Immature natural killer cell (primary cell): ENCODE results near the gene RASD2. TPM values are rescaled to one million over a fixed set of nuclear protein-coding genes. Genes with fewer than 3 reads are reported as not detected.
A peak's percentile ranks its signal among the peaks of the same experiment; 100 is the strongest.

Experiments used
- DNase-seq, 3 donors: peaks; one replicate each; pipeline ENCODE4 v3.0.0; 2022; ENCODE audit warnings: mixed read lengths in 1 of 3
- H3K27ac Mint-ChIP-seq, 6 donors: one replicate each; pipeline ENCODE4 v1.8.0; 2020; ENCODE audit warnings: mixed read lengths in 6 of 6, mild to moderate bottlenecking in 5 of 6, inconsistent platforms in 4 of 6, moderate library complexity in 3 of 6
- H3K27me3 Mint-ChIP-seq, 3 donors: one replicate each; pipeline ENCODE4 v1.8.0; 2020 to 2021; ENCODE audit warnings: low read depth in 3 of 3, mild to moderate bottlenecking in 3 of 3, mixed read lengths in 3 of 3, moderate library complexity in 3 of 3, inconsistent platforms in 1 of 3
- H3K36me3 Mint-ChIP-seq, 3 donors: one replicate each; pipeline ENCODE4 v1.8.0; 2020; ENCODE audit warnings: mixed read lengths in 3 of 3, inconsistent platforms in 2 of 3, mild to moderate bottlenecking in 2 of 3
- H3K4me1 Mint-ChIP-seq, 2 donors: one replicate each; pipeline ENCODE4 v1.8.0; 2020; ENCODE audit warnings: inconsistent platforms in 2 of 2, mild to moderate bottlenecking in 2 of 2, mixed read lengths in 2 of 2, moderate library complexity in 1 of 2
- H3K4me3 Mint-ChIP-seq, 5 donors: one replicate each; pipeline ENCODE4 v1.8.0; 2020; ENCODE audit warnings: mild to moderate bottlenecking in 5 of 5, mixed read lengths in 5 of 5, inconsistent platforms in 3 of 5, moderate library complexity in 3 of 5
- H3K9me3 Mint-ChIP-seq, 6 donors: one replicate each; pipeline ENCODE4 v1.8.0; 2020; ENCODE audit warnings: mild to moderate bottlenecking in 6 of 6, mixed read lengths in 6 of 6, inconsistent platforms in 4 of 6, moderate library complexity in 3 of 6
- polyA plus RNA-seq, 3 donors: library from polyadenylated mRNA; unstranded; fragments of 300-500 nt; fragmentation: Illumina TruSeq; gene quantifications; one replicate each; pipeline ENCODE4 v1.2.3, GENCODE V29; 2021

Gene RASD2
- polyA plus RNA-seq, 3 donors from 2014 or later = not detected

GRCh38 chr22:35539487-35539886, 1.1 kb upstream of the RASD2 start:
- peaks cover 8 to 26% (median 13%) of the 10 kb centered on the region in 3 donors for H3K27me3 Mint-ChIP-seq
- no peak for DNase-seq
- H3K4me1 Mint-ChIP-seq = peaks cover 16 to 22% of the 10 kb centered on the region in 2 donors
- no peaks in the 10 kb centered on the region for H3K36me3 Mint-ChIP-seq
- peaks cover 0 to 2% (median 0%) of the 10 kb centered on the region in 6 donors for H3K9me3 Mint-ChIP-seq
- H3K27ac Mint-ChIP-seq = peak overlapping the region in 1 of 6 donors; percentile 11
- H3K4me3 Mint-ChIP-seq = peak overlapping the region; percentile 50 to 68 (median 64)

- H3K27ac Mint-ChIP-seq = peak overlapping the region in 2 of 6 donors; percentile 7
- peaks cover 8 to 31% (median 15%) of the 10 kb centered on the region in 3 donors for H3K27me3 Mint-ChIP-seq
- H3K36me3 Mint-ChIP-seq = no peaks in the 10 kb centered on the region
Observed at GRCh38 chr22:35539910-35540594, 579 bp upstream of the RASD2 start.

GRCh38 chr22:35541254-35541748, 670 bp downstream of the RASD2 start:
- Mint-ChIP-seq H3K4me1 (peaks cover 16 to 22% of the 10 kb centered on the region in 2 donors), H3K27me3 (peaks cover 13 to 25% (median 15%) of the 10 kb centered on the region in 3 donors), H3K27ac (no peak overlapping the region)

More at GRCh38 chr22:35539910-35540594, 579 bp upstream of the RASD2 start:
- Mint-ChIP-seq H3K4me1 (peaks cover 16 to 22% of the 10 kb centered on the region in 2 donors), H3K4me3 (peak overlapping the region; percentile 68 to 82 (median 80)), H3K9me3 (peaks cover 0 to 2% (median 0%) of the 10 kb centered on the region in 6 donors)
- DNase-seq = peak; percentile 75 to 80 (median 77)

GRCh38 chr22:35542157-35542938, 1.7 kb downstream of the RASD2 start:
- Mint-ChIP-seq H3K27me3 (peaks cover 13 to 27% (median 15%) of the 10 kb centered on the region in 3 donors), H3K27ac (no peak overlapping the region), H3K36me3 (no peaks in the 10 kb centered on the region), H3K4me1 (peaks cover 11 to 17% of the 10 kb centered on the region in 2 donors), H3K9me3 (peaks cover 0 to 2% (median 0%) of the 10 kb centered on the region in 6 donors), H3K4me3 (peak overlapping the region in 3 of 5 donors; percentile 36 to 67 (median 51))
- no peak for DNase-seq

More at GRCh38 chr22:35541254-35541748, 670 bp downstream of the RASD2 start:
- Mint-ChIP-seq H3K9me3 (peaks cover 0 to 2% (median 0%) of the 10 kb centered on the region in 6 donors), H3K36me3 (no peaks in the 10 kb centered on the region), H3K4me3 (peak overlapping the region; percentile 26 to 67 (median 36))
- no peak for DNase-seq

GRCh38 chr22:35542939-35543516, 2.4 kb downstream of the RASD2 start:
- H3K27me3 Mint-ChIP-seq = peaks cover 13 to 27% (median 15%) of the 10 kb centered on the region in 3 donors
- peaks cover 0 to 2% (median 0%) of the 10 kb centered on the region in 6 donors for H3K9me3 Mint-ChIP-seq
- no peak for DNase-seq
- H3K27ac Mint-ChIP-seq = no peak overlapping the region
- peaks cover 8 to 12% of the 10 kb centered on the region in 2 donors for H3K4me1 Mint-ChIP-seq
- H3K36me3 Mint-ChIP-seq = no peaks in the 10 kb centered on the region
- peak overlapping the region in 1 of 5 donors; percentile 46 for H3K4me3 Mint-ChIP-seq

GRCh38 chr22:35543702-35544101, 3.1 kb downstream of the RASD2 start:
- Mint-ChIP-seq H3K27ac (no peak overlapping the region), H3K27me3 (peaks cover 13 to 27% (median 15%) of the 10 kb centered on the region in 3 donors), H3K9me3 (peaks cover 0 to 1% (median 0%) of the 10 kb centered on the region in 6 donors)

GRCh38 chr22:35544189-35544588, 3.6 kb downstream of the RASD2 start:
- H3K4me1 Mint-ChIP-seq = peaks cover 5 to 6% of the 10 kb centered on the region in 2 donors

More at GRCh38 chr22:35543702-35544101, 3.1 kb downstream of the RASD2 start:
- H3K36me3 Mint-ChIP-seq = no peaks in the 10 kb centered on the region
- H3K4me1 Mint-ChIP-seq = peaks cover 7 to 9% of the 10 kb centered on the region in 2 donors
- no peak for DNase-seq
- no peak overlapping the region for H3K4me3 Mint-ChIP-seq

GRCh38 chr22:35544827-35545226, 4.2 kb downstream of the RASD2 start:
- Mint-ChIP-seq H3K27me3 (peaks cover 13 to 30% (median 15%) of the 10 kb centered on the region in 3 donors), H3K9me3 (no peaks in the 10 kb centered on the region), H3K36me3 (no peaks in the 10 kb centered on the region)

More at GRCh38 chr22:35544189-35544588, 3.6 kb downstream of the RASD2 start:
- peaks cover 13 to 28% (median 15%) of the 10 kb centered on the region in 3 donors for H3K27me3 Mint-ChIP-seq
- no peaks in the 10 kb centered on the region for H3K36me3 Mint-ChIP-seq
- H3K4me3 Mint-ChIP-seq = no peak overlapping the region
- H3K9me3 Mint-ChIP-seq = no peaks in the 10 kb centered on the region
- no peak for DNase-seq
- no peak overlapping the region for H3K27ac Mint-ChIP-seq

GRCh38 chr22:35546886-35547285, 6.3 kb downstream of the RASD2 start:
- no peaks in the 10 kb centered on the region for H3K9me3 Mint-ChIP-seq

More at GRCh38 chr22:35544827-35545226, 4.2 kb downstream of the RASD2 start:
- peaks cover under 1 to 5% of the 10 kb centered on the region in 2 donors for H3K4me1 Mint-ChIP-seq
- no peak overlapping the region for H3K27ac Mint-ChIP-seq
- no peak for DNase-seq
- H3K4me3 Mint-ChIP-seq = no peak overlapping the region

GRCh38 chr22:35547987-35548721, 7.5 kb downstream of the RASD2 start:
- H3K36me3 Mint-ChIP-seq = no peaks in the 10 kb centered on the region
- no peak overlapping the region for H3K27ac Mint-ChIP-seq
- H3K27me3 Mint-ChIP-seq = peaks cover 8 to 22% (median 8%) of the 10 kb centered on the region in 3 donors
- no peak for DNase-seq
- peaks cover 4 to 6% of the 10 kb centered on the region in 2 donors for H3K4me1 Mint-ChIP-seq
- peaks cover 0 to 2% (median 0%) of the 10 kb centered on the region in 6 donors for H3K9me3 Mint-ChIP-seq
- H3K4me3 Mint-ChIP-seq = no peak overlapping the region

More at GRCh38 chr22:35546886-35547285, 6.3 kb downstream of the RASD2 start:
- DNase-seq = no peak
- Mint-ChIP-seq H3K4me1 (no peaks in the 10 kb centered on the region), H3K36me3 (no peaks in the 10 kb centered on the region), H3K4me3 (no peak overlapping the region), H3K27me3 (peaks cover 7 to 26% (median 11%) of the 10 kb centered on the region in 3 donors), H3K27ac (no peak overlapping the region)

GRCh38 chr22:35548722-35549112, 8.1 kb downstream of the RASD2 start:
- Mint-ChIP-seq H3K27ac (no peak overlapping the region), H3K36me3 (no peaks in the 10 kb centered on the region), H3K27me3 (peaks cover 5 to 17% (median 7%) of the 10 kb centered on the region in 3 donors)

GRCh38 chr22:35549328-35549727, 8.7 kb downstream of the RASD2 start:
- peaks cover 0 to 2% (median 0%) of the 10 kb centered on the region in 6 donors for H3K9me3 Mint-ChIP-seq
- H3K4me1 Mint-ChIP-seq = peaks cover 4 to 6% of the 10 kb centered on the region in 2 donors
- no peak overlapping the region for H3K27ac Mint-ChIP-seq
- H3K36me3 Mint-ChIP-seq = no peaks in the 10 kb centered on the region
- no peak for DNase-seq
- H3K4me3 Mint-ChIP-seq = no peak overlapping the region
- peaks cover 5 to 15% (median 7%) of the 10 kb centered on the region in 3 donors for H3K27me3 Mint-ChIP-seq

More at GRCh38 chr22:35548722-35549112, 8.1 kb downstream of the RASD2 start:
- H3K9me3 Mint-ChIP-seq = peaks cover 0 to 2% (median 0%) of the 10 kb centered on the region in 6 donors
- no peak overlapping the region for H3K4me3 Mint-ChIP-seq
- peaks cover 4 to 6% of the 10 kb centered on the region in 2 donors for H3K4me1 Mint-ChIP-seq
- DNase-seq = no peak
